HG03571 (cell line): Measurements from ENCODE around the gene JADE2.

ENCODE experiments used
- ATAC-seq: cut with Tn5 transposase; IDR thresholded peaks from one replicate; pipeline ENCODE4 v1.9.1; 2021; ENCODE audit not compliant: unreplicated experiment

Gene JADE2

DNA sequence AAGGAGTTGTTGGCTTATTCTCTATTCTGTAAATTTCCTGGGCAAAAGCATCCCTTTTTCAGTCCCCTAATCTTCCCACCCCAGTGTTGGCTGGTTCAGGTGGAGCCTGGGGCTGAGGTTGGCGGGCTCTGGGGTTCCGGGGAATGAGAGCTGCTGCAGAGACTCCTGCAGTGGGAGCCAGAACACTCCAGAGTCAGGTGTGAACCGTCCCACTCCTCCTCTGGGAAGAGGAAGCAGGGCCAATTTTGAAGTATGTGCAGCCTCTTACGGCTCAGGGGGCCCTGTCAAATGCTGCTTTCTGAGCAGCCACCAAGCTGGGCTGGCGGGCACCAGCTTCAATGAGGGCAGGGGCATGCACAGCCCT is 42.8 kb downstream of the JADE2 start:
- ATAC-seq: no peak

DNA sequence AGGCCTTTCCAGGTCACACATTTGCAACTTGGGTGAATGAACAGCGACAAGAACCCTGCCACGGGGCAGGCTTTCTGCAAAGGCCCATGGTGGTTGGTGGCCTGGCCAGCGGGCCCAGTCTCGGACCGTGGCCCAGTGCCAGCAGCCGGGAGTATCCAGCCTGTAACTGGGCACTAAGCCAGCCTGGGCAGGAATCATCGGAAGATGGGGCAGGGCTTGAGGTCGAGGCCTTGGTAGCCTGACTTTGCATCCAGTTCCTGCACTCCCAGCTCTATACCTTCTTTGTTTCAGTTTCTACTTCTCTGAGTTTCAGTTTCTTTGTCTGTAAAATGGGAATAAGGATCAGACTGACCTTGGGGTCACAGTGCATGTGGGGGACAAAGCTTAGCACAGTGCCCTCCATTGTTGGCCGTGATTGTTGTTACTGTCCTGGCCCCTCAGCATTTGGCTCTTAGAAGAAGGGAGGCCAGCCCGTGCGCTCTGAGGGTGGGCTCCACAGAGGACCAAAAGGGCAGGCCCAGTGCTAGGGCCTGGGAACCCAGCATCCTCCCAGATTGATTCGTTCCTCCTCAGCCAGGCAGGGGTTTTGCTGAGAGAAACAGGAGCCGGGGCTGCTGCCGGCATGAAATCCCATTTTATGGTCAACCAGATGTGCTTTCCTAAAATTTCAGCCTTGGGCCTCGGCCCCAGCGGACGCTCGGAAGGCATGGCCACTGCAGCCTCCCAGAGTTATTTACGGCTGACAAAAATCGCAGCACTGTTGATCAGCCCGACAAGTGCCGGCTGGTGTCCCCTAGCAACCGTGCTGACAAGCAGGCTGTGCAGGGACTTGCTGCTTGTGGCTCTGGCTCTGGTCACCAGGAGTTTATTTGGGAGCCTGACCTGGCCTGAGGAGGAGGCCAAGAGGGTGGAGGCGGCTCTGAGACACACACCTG is 43.6 kb downstream of the JADE2 start:
- ATAC-seq: no peak

DNA sequence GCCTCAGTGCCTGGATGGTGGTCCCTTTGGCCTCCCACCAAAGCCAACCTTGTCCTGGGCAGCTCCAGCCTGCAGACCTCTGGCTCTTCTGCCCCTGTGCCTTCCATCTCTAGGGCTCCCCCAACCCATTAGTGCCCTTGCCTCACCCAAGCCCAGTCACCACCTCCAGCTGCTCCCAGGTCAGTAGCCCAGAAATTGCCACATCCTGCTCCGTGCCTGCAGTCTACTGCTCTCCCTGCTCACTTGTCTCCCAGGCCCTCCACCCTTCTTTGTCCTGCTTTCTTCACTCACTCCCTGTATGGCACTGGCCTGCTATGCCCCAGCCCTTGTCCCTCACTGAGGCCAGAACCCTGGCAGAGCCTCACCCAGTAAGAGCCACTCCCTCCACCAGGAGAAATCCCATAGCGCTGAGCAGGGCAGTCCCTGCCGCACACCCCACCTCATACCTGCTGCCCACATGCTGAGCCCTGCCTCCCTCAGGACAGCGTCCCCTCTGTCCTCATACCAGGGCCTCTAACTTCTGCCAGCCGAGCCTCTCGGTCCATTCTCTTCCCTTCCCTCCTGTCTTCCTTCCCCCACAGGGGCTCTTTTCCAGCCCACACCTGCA is 44.4 kb downstream of the JADE2 start:
- ATAC-seq: no peak

DNA sequence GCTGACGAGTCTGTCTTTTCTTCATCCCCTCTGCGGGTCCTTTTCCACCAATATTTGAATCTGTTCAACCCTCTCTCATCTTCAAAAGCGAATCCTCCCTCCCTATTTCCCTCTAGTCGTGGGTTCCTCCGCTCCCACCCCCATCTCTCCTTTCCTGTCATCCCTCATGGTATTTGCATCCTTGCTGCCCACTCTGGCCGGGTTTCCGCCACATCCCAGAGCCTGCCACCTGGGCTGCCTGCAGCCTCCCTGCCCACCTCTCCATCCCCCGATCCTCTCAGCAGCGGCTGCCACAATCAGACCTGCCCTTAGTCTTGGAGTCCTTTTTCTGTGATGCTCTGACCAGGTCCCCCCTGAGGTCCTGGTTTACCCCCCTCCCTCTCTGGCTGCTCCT is 44.9 kb downstream of the JADE2 start:
- no peak for ATAC-seq

DNA sequence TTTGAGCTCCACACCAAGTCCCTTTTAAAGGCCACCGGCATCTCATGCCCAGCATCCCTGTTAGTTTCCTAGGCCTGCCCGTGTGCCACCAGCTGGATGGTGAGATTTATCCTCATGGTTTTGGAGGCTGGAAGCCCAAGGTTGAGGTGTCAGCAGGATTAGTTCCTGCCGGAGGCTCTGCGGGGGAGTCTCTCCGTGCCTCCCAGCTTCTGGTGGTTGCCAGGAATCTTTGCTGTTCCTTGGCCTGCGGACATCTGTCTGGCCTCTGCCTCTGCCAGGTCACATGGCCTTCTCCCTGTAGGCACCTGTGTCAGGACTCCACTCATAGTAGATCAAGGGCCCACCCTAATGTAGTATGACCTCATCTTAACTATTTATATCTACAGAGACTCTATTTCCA is 45.4 kb downstream of the JADE2 start:
- ATAC-seq: no peak

DNA sequence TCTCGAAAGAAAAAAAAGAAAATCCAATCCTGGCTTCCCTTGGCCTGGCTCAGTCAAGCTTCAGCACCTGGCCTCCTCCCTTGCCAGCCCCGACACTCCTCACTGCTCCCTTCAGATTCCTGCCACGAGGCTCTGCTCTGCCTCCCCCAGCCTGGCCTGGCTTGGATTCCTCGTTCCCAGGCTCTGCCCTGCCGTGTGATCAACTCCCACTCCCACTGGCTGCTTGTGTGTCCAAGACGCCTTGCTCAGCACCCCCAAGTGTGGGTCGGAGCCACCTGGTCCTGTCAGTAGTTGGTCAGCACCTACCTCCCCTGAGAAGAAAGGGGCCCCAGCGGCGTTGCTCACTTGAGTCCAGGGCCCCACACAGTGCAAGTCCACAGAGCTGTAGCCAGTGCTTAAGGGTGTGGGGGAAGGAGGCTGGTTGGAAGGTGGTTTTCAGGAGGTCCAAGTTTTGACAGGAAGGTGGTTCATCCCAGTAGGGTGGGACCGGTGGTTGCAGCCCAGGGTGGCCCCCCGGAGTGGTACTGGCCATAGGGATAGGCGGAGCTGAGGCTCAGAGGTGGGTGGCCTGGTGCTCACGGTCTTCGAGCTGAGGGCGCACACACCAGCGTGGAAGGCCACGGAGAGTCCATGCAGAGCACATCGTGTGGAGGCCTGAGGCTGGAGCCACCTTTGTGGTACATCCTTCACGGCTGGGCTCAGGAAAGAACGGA is 46.4 kb downstream of the JADE2 start:
- no peak for ATAC-seq

DNA sequence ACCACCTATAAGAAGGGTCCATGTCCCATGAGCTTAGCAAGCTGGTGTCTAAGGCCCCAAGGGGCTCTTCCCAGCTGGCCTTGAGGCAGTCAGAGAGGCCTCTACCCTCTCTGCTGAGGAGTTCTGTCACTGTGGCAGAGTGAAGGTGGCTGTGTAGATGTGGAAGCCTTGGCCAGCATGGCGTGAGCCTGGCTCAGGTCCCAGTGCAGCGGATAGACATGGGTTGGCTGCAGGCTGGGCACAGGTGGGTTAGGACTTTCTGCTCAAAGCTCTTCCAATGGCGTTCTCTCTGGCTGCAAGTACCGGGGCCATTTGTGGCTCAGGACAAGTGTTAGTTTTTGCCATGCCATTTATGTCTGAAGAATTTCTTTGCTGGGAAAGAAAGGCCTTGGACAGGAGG is 47.3 kb downstream of the JADE2 start:
- ATAC-seq: no peak

DNA sequence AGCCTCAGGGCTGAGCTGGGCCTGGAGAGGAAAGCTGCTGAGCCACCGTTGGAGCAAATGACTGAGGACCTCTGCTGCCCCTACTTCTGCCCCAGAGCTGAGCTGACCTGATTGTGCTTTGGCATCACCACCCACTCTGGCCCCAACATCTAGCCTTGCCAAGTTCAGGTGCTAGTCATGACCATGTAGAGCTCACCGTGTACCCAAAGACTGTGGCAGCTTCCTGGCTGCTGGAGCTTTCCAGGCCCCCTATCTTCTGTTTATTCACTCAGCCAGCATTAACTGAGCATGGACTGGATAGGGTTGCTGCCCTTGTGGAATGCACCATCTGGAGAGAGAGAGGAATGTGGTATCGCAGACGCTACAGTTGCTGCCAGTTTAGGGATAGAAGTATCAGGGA is 49.1 kb downstream of the JADE2 start:
- ATAC-seq: no peak

DNA sequence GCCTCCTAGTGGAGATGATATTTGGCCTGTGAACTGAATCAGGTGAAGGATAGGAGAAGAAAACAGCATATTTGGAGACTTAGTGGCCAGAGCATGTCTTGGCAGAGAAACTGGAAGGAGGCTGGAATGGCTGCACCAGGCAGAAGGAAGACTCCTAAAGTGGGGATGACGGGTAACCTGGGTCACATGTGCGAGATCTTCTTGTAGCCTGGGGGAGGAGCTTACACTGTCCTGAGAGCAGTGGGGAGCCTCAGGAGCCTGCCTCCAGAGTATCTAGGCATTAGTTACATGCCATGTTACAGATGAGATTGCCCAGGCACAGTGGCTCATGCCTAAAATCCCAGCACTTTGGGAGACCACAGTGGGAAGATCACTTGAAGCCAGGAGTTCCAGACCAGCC is 49.8 kb downstream of the JADE2 start:
- ATAC-seq: no peak

DNA sequence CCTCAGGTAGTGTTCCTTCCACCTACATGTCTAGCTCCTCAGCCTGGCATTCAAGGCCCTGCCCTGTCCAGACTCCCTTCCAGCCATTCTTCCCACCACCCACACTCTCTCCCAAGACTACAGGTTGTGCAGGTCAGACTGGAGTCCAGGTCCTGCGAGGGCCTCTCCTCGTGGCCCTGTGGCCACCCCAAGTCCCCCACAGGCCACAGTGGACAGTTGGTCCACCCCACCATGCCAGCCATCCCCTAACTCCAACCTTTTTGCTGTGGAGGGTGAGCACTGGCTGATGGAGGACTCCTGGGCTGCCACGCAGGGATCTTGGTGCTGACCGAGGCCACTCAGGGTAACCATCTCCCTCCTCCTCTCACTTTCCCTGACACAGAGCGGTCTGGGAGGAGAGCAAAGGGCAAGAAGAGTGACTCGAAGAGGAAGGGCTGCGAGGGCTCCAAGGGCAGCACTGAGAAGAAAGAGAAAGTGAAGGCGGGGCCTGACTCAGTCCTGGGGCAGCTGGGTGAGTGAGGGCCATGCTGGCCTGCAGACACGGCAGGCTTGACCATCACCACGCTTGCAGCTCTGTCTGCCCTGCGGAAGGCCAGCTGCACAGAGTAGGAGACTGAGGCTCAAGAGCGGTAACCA is 51.0 kb downstream of the JADE2 start:
- no peak for ATAC-seq

DNA sequence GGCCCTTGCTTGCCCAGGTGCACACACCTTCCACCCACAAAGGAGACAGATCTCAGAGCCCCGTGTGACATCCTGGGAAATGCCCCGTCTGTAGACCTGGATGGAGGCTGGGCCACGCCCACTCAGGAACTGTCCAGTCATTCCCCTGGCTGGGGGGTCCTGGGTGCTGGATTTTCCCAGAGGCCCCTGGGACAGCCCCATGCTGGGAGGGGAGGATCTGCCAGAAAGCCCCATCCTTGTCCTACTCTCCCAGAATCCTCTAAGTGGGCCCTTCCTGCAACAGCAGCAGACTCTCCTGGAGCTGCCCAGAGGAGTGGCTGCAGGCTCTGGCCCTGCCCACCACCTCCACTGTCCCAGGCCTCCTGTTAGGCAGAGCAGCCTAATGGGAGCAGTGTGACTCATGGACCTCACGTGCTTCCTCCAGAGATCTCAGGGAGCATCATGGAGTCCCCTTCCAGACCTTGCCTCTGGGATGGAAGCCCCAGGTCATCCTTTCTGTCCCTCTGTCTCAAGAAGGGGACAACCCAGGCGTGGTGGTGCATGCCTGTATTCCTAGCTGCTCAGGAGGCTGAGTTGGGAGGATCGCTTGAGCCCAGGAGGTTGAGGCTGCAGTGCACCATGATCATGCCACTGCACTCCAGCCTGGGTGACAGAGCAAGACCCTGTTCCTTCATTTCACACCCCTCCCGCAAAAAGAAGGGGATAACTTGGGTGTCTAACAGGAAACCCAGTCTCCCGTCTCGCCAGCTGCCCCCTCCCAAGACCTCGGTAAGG is 51.7 kb downstream of the JADE2 start:
- no peak for ATAC-seq

DNA sequence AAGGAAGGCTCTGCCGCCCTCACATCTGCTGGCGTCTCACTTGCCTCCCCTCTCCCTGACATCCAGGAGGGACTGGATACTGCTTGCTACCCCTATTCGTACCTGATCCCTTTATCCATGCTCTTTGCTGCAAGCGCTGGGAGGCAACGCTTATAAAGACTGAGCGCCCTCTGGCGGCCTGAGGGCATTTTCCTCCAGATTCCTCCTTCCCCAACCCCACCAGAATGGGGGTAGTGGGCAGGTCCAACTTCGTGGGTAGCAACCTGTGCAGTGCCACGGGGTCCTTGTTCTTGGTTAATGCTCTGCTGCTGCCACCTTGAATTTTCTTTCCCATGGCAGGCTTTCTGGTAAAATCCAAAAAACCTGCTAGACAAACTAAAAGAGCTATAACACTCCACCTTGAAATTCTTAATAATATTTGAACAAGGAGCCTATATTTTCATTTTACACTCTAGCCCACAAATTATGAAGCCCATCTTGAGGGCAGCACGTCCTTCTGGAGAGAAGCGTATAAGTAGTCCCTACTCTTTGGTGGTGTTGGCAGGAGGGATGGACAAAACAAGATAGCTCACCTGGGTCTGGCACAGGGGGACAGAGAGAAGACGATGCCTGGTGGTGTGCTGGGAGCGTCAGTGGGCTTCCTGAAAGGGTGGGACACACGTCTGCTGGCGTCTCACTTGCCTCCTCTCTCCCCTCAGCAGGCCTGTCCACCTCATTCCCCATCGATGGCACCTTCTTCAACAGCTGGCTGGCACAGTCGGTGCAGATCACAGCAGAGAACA is 52.5 kb downstream of the JADE2 start:
- no peak for ATAC-seq

DNA sequence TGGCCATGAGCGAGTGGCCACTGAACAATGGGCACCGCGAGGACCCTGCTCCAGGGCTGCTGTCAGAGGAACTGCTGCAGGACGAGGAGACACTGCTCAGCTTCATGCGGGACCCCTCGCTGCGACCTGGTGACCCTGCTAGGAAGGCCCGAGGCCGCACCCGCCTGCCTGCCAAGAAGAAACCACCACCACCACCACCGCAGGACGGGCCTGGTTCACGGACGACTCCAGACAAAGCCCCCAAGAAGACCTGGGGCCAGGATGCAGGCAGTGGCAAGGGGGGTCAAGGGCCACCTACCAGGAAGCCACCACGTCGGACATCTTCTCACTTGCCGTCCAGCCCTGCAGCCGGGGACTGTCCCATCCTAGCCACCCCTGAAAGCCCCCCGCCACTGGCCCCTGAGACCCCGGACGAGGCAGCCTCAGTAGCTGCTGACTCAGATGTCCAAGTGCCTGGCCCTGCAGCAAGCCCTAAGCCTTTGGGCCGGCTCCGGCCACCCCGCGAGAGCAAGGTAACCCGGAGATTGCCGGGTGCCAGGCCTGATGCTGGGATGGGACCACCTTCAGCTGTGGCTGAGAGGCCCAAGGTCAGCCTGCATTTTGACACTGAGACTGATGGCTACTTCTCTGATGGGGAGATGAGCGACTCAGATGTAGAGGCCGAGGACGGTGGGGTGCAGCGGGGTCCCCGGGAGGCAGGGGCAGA is 53.3 kb downstream of the JADE2 start:
- no peak for ATAC-seq

DNA sequence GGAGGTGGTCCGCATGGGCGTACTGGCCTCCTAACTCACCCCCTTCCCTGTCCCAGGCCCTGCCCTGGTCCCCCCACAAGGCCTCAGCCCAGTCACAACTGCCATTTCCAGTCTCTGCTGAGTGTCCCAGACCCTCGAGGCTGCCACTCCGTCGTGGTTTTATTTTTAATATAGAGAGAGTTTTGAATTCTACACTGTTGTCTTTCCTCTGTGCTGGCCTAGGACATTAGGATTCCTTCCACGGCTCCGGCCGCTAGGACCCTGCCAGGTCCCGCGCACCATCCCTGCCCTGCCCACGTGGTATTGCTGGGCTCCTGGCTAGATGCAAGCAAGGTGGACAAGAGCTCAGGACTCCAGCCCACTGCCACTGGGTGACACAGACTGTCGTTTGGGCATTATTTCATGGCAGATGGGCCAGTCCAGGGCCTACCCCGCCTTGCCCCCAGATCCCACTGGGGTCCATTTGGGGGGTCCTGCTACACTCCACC is 53.9 kb downstream of the JADE2 start:
- no peak for ATAC-seq

DNA sequence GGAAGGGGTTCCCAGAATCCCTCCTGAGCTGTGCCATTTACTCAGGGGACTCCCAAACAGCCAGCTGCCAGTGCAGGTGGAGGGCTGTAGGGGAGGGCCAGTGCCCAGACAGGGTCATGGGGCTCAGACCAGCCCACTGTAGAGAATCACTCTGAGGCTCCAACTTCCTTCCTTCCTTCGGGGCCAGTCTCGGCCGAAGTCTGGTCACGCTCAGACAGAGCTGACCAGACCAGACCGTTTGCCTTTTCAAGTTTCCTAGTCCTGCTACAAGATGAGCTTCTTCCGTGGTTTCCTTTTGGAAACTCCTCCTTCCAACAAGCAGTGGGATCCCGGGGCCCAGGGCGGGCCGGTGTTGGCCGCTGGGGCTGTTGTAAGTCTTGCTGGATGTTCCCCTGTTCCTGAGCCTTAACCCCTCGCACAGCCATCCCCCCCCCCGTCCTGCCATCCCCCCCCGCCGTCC is 54.6 kb downstream of the JADE2 start:
- ATAC-seq: no peak

DNA sequence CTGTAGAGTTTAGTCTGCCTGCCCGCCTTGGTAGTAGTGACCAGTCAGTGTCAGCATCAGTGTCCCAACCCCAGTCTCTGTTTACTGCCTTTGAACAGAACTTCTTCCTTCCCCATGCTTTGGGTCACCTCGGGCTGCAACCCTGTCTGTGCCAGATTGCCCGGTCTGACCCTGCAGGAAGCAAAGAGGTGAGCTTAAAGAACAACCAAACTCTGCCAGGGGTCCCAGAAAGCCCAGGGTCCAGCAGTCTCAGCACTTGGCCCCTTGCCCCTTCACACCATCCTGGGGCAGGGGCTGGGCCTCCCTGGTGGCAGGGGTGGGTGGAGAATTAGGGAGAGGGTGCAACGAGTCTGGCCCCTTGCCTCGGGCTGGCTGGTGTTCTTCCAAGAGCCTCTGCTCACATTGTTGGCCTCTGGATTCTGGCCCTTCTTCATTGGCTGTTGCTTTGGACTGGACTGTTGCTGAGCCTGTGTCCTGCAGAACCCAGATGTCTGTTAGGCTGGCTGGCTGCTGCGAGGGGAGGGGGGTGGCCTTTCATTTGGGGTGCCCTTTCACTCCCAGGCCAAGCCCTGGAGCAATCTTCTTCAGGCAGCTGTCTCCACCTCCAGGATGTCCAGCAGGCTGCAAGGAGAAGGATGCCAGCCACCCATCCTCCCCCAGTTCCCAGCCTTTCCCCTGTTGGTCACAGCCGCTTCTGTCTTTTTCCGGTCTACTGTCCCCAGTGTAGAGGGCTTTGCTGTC is 55.9 kb downstream of the JADE2 start:
- ATAC-seq: no peak

DNA sequence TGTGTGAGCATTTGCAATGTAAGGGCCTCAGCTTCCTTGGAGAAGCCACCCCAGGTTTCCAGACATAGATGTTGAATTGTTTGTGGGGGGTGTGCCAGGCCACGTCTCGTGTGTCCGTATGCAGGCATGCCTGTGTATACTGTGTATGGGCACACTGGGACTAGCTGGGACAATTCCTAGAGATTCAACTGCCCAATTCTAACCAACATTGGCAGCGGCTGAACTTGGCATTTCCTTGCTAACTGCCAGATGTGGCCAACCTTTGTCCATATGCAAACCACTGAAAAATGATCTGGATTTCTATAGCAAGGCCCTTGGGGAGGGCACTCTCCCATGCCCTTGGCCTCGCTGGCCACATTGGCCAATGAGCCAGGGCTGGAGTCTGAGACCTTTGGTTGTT is 56.8 kb downstream of the JADE2 start:
- ATAC-seq: no peak

DNA sequence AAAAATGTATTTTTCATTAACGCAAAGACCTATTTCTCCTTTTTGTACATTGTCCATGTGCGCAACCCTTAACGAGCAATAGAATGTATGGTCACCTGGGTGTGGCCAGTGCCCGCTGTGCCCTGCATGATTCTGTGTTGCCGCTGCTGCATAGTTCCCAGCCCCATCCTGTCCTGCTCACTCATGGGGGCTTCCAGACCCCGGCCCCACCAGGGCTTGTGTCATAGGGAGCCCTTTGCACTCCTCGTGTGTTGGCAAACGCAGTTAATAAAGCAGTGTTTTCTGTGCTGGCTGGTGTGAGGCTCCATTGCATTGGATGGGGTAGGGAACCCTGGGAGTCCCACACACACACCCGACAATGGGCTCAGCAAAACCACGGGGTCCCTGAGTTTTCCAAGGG is 57.5 kb downstream of the JADE2 start:
- ATAC-seq: no peak
